ENCODE data around the gene PPP4R3A. TPM values are rescaled to one million over a fixed set of nuclear protein-coding genes. Genes with fewer than 3 reads are reported as not detected.
A peak's percentile ranks its signal among the peaks of the same experiment; 100 is the strongest.
"Not testable (repeated sequence)": the region's sequence is repeated elsewhere in the genome, so short reads cannot be mapped to it uniquely, and the experiment has no call there.

Gene PPP4R3A
- total RNA-seq = 100 to 1,000 TPM; 118 to 123 TPM

DNA sequence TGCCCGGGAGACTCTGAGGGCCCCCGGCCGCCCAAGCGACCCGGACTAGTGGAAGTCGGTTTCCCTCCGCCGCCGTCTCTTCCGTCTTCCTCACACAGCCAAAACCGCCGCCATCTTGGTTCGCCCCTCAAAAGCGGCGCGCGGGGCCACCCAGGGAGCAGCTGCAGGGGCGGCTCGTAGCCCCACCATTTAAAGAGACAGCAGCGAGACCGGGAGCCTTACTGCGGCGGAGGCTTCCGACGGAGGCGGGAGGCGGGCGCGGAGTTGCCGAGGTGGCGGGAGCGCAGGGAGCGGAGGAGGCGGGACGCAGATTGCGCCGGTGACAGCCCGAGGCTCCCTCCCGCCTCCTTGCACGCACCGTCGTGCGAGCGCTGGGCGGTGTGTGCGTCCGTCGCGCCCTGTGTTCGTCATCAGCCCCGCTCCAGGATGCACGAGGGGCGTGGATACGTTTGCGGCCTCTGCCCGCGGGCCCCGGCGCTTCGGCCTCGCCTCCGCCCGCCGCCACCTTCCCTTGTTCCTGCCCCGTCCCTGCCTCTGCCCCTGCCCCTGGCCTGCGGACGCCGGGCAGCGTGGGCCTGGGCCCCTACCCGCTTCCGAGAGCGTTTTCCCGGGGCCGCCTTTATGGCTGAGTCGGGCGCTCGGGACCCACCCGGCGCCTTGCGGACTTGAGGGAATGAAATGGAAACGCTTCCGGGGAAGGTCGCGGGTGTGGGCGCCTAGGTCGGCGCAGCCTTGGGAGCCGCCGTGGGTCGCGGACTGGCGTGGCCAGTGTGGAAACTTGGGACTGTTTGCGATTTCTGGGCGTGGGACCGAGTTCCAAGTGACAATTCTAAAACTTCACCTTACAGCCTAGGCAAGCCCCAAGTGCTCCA lies at the start of gene PPP4R3A:
TSS of gene PPP4R3A (minus strand) at position 140 of the 872 bp plus-strand sequence. CDS start 663 bp downstream, outside the sequence.
- Mint-ChIP-seq H3K4me1 (peaks cover 24% of the 10 kb centered on the region), H3K27ac (peak within 1 kb of the TSS; percentile 100), H3K27me3 (no peaks in the 10 kb centered on the region), H3K4me3 (peak within 1 kb of the TSS; percentile 98), H3K9me3 (no peaks in the 10 kb centered on the region), H3K36me3 (ENCODE audit: low read depth) (peaks cover 36% of the 10 kb centered on the region)
- DNase-seq = peak; percentile 94
- ChIA-PET POLR2A (interaction anchor here (0.9 to 2.9 kb wide), 28 partner anchors 10 to 1127 kb away, joined by 3 to 32 read pairs (median 5); partner anchors contain the start of genes ATXN3, CPSF2, GPR68 and NDUFB1), CTCF (interaction anchor here (1.2 kb wide), 3 partner anchors 9 to 596 kb away, joined by 4 read pairs; partner anchors contain the start of gene ATXN3)

- H3K27me3 Mint-ChIP-seq = peaks cover 9% of the 10 kb centered on the region
- CTCF ChIA-PET = no interaction called here
- H3K27ac Mint-ChIP-seq = no peak overlapping the region
- no peaks in the 10 kb centered on the region for H3K4me1 Mint-ChIP-seq
- POLR2A ChIA-PET = no interaction called here
- no peak overlapping the region for H3K4me3 Mint-ChIP-seq
- no peak for DNase-seq
- peaks cover 3% of the 10 kb centered on the region for H3K9me3 Mint-ChIP-seq
- no peaks in the 10 kb centered on the region for H3K36me3 Mint-ChIP-seq (ENCODE audit: low read depth)
Observed at GRCh38 chr14:91555531-91555930, 45.4 kb upstream of the PPP4R3A start.

DNA sequence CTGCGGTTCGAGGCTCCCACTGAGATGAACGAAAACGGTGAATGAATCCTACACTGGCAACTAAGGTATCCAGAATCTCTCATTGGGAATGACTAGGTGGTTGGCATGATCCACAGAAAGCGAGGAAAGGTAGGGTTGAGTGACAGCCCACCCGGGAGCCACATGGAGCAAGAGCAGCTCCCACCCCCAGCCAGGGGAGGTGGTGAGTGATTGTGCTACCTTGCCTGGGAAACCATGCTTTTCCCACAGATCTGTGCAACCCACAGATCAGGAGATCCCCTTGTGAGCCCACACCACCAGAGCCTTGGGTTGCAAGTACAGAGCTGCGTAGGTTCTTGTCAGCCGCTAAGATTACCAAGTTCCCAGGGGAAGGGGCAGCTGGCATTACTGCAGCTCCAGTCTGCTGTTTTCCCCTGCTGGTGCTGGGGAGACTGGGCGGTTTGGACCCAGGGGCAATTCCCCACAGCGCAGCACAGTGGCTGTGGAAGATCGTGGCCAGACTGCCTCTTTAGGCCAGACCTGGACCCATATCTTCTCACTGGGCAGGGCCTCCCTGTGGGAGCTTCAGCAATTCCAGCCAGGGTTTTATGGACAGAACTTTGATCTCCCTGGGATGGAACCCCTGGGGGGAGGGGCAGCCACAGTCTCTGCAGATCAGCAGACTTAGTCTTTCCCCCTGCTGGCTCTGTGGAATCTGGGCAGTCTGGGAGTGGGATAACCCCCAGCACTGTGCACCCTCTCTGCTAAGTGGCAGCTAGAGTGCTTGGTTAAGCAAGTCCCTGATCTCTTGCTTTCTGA lies 44.6 kb upstream of the PPP4R3A start:
- Mint-ChIP-seq H3K27me3 (peaks cover 6% of the 10 kb centered on the region), H3K9me3 (peaks cover 3% of the 10 kb centered on the region), H3K27ac (no peak overlapping the region), H3K4me1 (no peaks in the 10 kb centered on the region), H3K4me3 (no peak overlapping the region), H3K36me3 (ENCODE audit: low read depth) (no peaks in the 10 kb centered on the region)
- ChIA-PET POLR2A (no interaction called here), CTCF (no interaction called here)
- DNase-seq = no peak

DNA sequence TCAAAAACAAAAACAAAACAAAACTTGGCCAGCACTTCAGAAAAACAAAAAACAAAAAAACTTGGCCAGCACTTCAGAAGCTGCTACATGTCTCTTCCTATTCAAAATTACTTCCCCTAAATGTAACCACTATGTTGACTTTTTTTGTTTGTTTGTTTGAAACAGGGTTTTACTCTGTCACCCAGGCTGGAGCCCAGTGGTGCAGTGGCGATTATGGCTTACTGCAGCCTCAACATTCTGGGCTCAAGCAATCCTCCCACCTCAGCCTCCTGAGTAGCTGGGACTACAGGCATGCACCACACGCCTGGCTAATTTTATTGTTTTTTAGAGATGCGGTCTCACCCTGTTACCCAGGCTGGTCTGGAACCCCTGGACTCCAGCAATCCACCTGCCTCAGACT lies 38.0 kb upstream of the PPP4R3A start:
- CTCF ChIA-PET = no interaction called here
- no peak overlapping the region for H3K27ac Mint-ChIP-seq
- DNase-seq = no peak
- POLR2A ChIA-PET = interaction anchor here (1.0 kb wide), 1 partner anchor 384 kb away, joined by 3 read pairs; no protein-coding TSS in a partner anchor
- H3K9me3 Mint-ChIP-seq = no peaks in the 10 kb centered on the region
- no peak overlapping the region for H3K4me3 Mint-ChIP-seq
- H3K27me3 Mint-ChIP-seq = peaks cover 5% of the 10 kb centered on the region
- no peaks in the 10 kb centered on the region for H3K36me3 Mint-ChIP-seq (ENCODE audit: low read depth)
- no peaks in the 10 kb centered on the region for H3K4me1 Mint-ChIP-seq

DNA sequence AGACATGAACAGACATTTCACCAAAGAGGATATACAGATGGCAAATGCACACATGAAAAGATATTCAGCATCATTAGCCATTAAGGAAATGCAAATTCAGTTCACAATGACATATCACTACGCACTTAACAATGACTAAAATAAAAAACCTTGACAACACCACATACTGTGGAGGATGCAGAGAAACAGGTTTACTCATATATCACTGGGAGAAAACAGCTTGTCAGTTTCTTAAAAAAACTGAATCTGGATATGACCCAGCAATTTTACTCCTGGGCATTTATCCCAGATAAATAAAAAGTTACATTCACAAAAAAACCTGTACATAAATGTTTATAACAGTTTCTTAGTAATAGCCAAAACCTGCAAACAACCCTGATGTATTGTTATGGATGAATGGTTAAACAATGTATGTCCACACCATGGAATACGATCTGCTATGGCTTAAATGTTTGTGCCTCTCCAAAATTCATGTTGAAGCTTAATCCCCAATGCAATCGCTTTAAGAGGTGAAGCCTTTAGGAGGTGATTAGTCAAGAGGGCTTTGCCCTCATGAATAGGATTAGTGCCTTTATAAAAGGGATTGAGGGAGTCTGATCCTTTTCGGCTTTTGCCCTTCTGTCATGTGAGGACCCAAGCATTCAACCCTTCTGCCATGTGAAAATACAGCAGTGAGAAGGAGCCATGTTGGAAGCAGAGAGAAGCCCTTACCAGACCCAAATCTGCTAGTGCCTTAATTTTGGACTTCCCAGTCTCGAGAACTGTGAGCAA lies 36.0 kb upstream of the PPP4R3A start:
- ChIA-PET CTCF (no interaction called here), POLR2A (no interaction called here)
- no peak for DNase-seq

DNA sequence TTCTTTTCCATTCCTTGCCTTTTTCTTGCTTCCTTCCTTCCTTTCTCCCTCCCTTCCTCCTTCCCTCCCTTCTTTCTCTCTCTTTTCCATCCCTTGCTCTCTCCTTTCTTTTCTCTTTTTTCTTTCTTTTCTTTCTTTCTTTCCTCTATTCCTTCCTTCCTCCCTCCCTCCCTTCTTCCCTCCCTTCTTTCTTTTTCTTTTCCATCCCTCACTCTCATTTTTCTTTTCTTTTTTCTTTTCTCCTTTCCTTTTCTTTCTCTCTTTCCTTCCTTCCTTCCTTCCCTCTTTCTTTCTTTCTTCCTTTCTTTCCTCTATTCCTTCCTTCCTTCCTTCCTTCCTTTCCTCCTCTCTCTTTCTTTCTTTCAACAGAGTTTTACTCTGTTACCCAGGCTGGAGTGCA lies 35.1 kb upstream of the PPP4R3A start:
- ChIA-PET POLR2A (no interaction called here), CTCF (no interaction called here)
- Mint-ChIP-seq H3K4me1 (no peaks in the 10 kb centered on the region), H3K27me3 (peaks cover 13% of the 10 kb centered on the region), H3K4me3 (no peak overlapping the region), H3K36me3 (ENCODE audit: low read depth) (peaks cover 4% of the 10 kb centered on the region), H3K9me3 (peaks cover 15% of the 10 kb centered on the region), H3K27ac (no peak overlapping the region)
- DNase-seq = no peak

More for the DNA sequence above, 36.0 kb upstream of the PPP4R3A start:
- H3K27me3 Mint-ChIP-seq = peaks cover 10% of the 10 kb centered on the region
- H3K27ac Mint-ChIP-seq = no peak overlapping the region
- no peak overlapping the region for H3K4me3 Mint-ChIP-seq
- H3K9me3 Mint-ChIP-seq = peaks cover 9% of the 10 kb centered on the region
- H3K4me1 Mint-ChIP-seq = no peaks in the 10 kb centered on the region
- H3K36me3 Mint-ChIP-seq (ENCODE audit: low read depth) = no peaks in the 10 kb centered on the region

DNA sequence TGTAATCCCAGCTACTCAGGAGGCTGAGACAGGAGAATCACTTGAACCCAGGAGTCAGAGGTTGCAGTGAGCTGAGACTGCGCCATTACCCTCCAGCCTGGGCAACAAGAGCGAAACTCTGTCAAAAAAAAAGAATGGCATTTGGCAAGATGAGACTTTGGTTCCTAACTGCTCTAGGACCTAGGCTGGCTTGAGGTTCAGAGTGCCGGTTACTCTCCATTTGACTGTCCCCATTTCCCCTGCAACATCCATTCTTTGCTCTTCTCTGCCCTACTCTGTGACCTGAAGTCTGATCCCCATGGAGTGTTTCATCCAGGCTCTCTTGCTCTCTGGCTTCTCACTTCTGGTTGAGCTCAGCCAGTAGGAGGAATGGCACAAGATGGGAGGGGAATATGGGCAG lies 26.2 kb upstream of the PPP4R3A start:
- Mint-ChIP-seq H3K36me3 (ENCODE audit: low read depth) (peaks cover 4% of the 10 kb centered on the region), H3K27ac (no peak overlapping the region), H3K4me1 (no peaks in the 10 kb centered on the region), H3K4me3 (no peak overlapping the region), H3K9me3 (peaks cover 17% of the 10 kb centered on the region), H3K27me3 (peaks cover 12% of the 10 kb centered on the region)
- POLR2A ChIA-PET = no interaction called here
- CTCF ChIA-PET = no interaction called here
- DNase-seq = no peak

DNA sequence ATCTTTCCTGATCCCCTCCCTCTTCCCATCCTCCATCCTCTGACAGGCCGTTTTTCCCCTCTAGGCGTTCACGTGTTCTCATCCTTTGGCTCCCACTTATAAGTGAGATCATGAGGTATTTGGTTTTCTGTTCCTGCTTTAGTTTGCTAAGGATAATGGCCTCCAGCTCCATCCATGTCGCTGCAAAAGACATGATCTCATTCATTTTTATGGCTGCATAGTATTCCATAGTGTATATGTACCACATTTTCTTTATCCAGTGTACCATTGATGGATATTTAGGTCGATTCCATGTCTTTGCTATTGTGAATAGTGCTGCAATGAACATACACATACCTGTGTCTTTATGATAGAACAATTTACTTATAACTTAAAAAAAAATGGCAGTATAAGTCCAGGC lies 23.9 kb upstream of the PPP4R3A start:
- DNase-seq; POLR2A ChIA-PET; H3K9me3 Mint-ChIP-seq; H3K27ac Mint-ChIP-seq; CTCF ChIA-PET; H3K36me3 Mint-ChIP-seq (ENCODE audit: low read depth); H3K4me3 Mint-ChIP-seq; H3K4me1 Mint-ChIP-seq; H3K27me3 Mint-ChIP-seq: not testable (repeated sequence)

- POLR2A ChIA-PET = no interaction called here
- CTCF ChIA-PET = no interaction called here
- H3K36me3 Mint-ChIP-seq (ENCODE audit: low read depth) = no peaks in the 10 kb centered on the region
- DNase-seq = no peak
- peaks cover 8% of the 10 kb centered on the region for H3K27me3 Mint-ChIP-seq
- H3K9me3 Mint-ChIP-seq = no peaks in the 10 kb centered on the region
- H3K4me3 Mint-ChIP-seq = no peak overlapping the region
- H3K27ac Mint-ChIP-seq = no peak overlapping the region
- no peaks in the 10 kb centered on the region for H3K4me1 Mint-ChIP-seq
Observed at GRCh38 chr14:91533623-91534022, 23.5 kb upstream of the PPP4R3A start.

DNA sequence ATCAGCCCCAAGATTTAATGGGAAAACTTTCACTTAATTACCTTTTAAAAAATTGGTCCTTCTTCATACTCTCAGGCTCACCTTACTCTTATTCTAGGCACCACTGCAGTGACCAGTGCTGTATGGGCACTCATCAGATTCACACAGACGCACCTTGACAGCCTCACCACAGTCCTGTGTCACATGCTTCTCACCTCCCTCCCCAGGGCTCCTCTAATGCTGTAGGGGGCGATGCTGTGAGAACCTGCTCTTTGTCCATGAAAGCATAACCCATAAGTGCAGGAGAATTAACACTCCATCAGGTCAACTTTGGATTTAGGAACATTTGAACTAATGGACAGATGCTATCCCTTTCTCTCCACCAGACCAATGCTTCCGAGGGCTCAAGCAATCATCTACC lies 13.9 kb upstream of the PPP4R3A start:
- Mint-ChIP-seq H3K27ac (no peak overlapping the region), H3K9me3 (peaks cover 2% of the 10 kb centered on the region), H3K36me3 (ENCODE audit: low read depth) (no peaks in the 10 kb centered on the region), H3K4me3 (no peak overlapping the region), H3K4me1 (no peaks in the 10 kb centered on the region), H3K27me3 (peaks cover 2% of the 10 kb centered on the region)
- POLR2A ChIA-PET = no interaction called here
- no peak for DNase-seq
- CTCF ChIA-PET = no interaction called here

- no peaks in the 10 kb centered on the region for H3K36me3 Mint-ChIP-seq (ENCODE audit: low read depth)
- no peak for DNase-seq
- peaks cover 9% of the 10 kb centered on the region for H3K4me1 Mint-ChIP-seq
- H3K9me3 Mint-ChIP-seq = peaks cover 2% of the 10 kb centered on the region
- H3K4me3 Mint-ChIP-seq = no peak overlapping the region
- H3K27ac Mint-ChIP-seq = no peak overlapping the region
- CTCF ChIA-PET = no interaction called here
- POLR2A ChIA-PET = no interaction called here
- peaks cover 3% of the 10 kb centered on the region for H3K27me3 Mint-ChIP-seq
Observed at GRCh38 chr14:91521061-91521640, 11.0 kb upstream of the PPP4R3A start.

DNA sequence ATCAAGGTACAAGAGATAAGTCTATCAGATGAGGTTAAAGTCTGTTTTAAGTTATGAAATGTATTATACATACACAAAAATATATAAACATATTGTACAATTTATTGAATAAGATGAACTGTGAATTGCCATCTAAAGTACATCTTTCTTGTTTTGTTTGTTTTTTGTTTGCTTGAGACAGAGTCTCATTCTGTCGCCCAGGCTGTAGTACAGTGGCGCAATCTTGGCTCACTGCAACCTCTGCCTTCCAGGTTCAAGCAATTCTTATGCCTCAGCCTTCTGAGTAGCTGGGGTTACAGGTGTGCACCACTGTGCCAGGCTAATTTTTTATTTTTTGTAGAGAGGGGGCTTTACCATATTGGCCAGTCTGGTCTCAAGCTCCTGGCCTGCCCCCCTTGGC lies 10.0 kb upstream of the PPP4R3A start:
- peaks cover 2% of the 10 kb centered on the region for H3K9me3 Mint-ChIP-seq
- no peak overlapping the region for H3K4me3 Mint-ChIP-seq
- H3K4me1 Mint-ChIP-seq = peaks cover 15% of the 10 kb centered on the region
- no peaks in the 10 kb centered on the region for H3K36me3 Mint-ChIP-seq (ENCODE audit: low read depth)
- ChIA-PET CTCF (no interaction called here), POLR2A (no interaction called here)
- DNase-seq = no peak
- no peak overlapping the region for H3K27ac Mint-ChIP-seq
- peaks cover 3% of the 10 kb centered on the region for H3K27me3 Mint-ChIP-seq
